ENCODE measurements around the gene ITCH. TPM values are rescaled to one million over a fixed set of nuclear protein-coding genes. Genes with fewer than 3 reads are reported as not detected.

The ITCH gene
- total and polyA plus RNA-seq, 2 experiments from 2014 or later = 22.1 to 61.2 TPM

DNA sequence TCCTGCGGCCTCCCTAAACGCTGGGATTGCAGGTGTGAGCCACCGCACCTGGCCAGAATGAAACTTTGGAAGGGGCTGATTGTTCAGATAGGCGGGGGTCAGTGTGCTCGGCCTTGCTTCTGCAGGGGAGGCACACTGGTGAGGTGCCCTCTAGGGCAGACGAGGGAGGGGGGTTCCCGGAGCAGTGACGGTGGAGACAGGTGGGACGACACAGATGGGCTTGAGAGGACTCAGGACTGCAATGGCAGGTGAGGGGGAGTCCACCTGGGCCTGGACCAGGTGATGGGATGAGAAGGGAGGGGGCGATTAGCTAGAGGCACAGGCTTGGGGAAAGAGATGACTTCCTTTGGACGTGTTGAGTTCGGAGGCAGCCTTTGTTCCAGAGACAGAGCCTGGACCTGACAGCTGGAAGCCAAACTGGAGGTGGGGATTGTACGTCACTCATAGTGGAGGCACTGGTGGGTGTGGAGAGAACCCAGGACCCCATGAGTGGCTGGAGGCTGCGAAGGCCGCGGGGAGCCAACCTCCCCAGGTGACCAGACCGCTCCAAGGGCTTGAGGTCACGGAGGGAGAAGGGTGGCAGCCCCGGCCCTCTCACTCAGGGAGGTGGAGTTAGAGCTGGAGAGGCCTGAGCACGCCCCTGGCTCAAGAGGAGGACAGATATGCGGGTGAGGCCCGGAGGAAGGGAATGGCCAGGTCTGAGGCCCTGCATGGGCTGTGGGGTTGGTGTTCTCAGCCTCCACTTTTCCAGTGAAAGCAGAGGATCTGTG, 185.0 kb downstream of the ITCH start:
- Histone ChIP-seq H3K9me3 (ENCODE audit: low read depth) (no peaks in the 10 kb centered on the region), H3K79me2 (no peaks in the 10 kb centered on the region), H3K27me3 (no peaks in the 10 kb centered on the region), H3K36me3 (replicated peaks; ENCODE audit: insufficient read depth, low read depth) (no peaks in the 10 kb centered on the region), H3K27ac (no peak overlapping the region), H3K4me3 (no peak overlapping the region), H4K20me1 (ENCODE audit: insufficient read depth, poor library complexity, severe bottlenecking) (no peaks in the 10 kb centered on the region), H3K9me2 (replicated peaks; ENCODE audit: insufficient read depth) (no peaks in the 10 kb centered on the region), H3K4me1 (ENCODE audit: insufficient read depth) (no peaks in the 10 kb centered on the region), H3K4me2 (no peak overlapping the region), H2AFZ (no peak overlapping the region)
- TF ChIP-seq, protein P1, sequence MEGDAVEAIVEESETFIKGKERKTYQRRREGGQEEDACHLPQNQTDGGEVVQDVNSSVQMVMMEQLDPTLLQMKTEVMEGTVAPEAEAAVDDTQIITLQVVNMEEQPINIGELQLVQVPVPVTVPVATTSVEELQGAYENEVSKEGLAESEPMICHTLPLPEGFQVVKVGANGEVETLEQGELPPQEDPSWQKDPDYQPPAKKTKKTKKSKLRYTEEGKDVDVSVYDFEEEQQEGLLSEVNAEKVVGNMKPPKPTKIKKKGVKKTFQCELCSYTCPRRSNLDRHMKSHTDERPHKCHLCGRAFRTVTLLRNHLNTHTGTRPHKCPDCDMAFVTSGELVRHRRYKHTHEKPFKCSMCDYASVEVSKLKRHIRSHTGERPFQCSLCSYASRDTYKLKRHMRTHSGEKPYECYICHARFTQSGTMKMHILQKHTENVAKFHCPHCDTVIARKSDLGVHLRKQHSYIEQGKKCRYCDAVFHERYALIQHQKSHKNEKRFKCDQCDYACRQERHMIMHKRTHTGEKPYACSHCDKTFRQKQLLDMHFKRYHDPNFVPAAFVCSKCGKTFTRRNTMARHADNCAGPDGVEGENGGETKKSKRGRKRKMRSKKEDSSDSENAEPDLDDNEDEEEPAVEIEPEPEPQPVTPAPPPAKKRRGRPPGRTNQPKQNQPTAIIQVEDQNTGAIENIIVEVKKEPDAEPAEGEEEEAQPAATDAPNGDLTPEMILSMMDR (IDR thresholded peaks at IDR 0.05; ENCODE audit: poor library complexity) = no peak
- no peak for TF ChIP-seq EZH2 (IDR thresholded peaks at IDR 0.05; ENCODE audit: borderline replicate concordance)
- TF ChIP-seq EZH2phosphoT487 (IDR thresholded peaks at IDR 0.05; ENCODE audit: low read depth, severe bottlenecking, unreplicated experiment) = no peak
- no peak for DNase-seq (ENCODE audit: low spot score)
- WGBS (ENCODE audit: low lambda C conversion rate, missing lambda C conversion rate) = 94% methylated on average over 22 of the region's 22 CpGs

DNA sequence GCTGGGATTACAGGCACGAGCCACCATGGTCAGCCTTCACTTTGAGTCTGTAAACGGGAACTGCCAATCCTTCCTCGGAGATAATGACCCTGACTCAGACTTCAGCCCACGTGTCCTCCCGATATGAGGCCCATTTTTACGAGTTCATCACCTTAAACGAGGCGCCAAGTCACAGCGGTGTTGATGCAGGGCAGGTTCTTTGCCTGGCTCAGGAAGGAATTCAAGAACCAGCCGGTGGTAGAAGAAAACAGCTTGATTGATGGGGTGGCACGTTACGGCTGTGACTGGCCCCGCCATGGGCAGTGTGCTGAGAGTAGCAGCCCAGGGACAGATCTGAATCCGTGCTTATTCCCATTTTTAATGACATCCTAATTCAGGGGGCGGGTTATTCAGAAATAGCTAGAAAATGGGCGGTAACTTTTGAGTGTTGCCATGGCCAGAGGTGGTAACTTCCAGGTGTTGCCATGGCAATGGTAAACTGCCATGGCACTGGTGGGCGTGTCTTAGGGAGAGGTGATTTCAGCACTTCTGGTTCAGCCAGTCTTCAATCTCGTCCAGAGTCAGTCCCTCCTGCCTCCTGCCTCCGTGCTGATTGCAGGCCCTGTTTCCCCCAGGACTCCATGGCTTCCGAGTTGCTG, 186.3 kb downstream of the ITCH start:
- no peak overlapping the region for H3K4me2 ChIP-seq
- no peaks in the 10 kb centered on the region for H3K9me2 ChIP-seq (replicated peaks; ENCODE audit: insufficient read depth)
- H3K4me1 ChIP-seq (ENCODE audit: insufficient read depth) = no peaks in the 10 kb centered on the region
- peak; percentile 62 for DNase-seq (ENCODE audit: low spot score)
- H3K9me3 ChIP-seq (ENCODE audit: low read depth) = no peaks in the 10 kb centered on the region
- H3K27me3 ChIP-seq = no peaks in the 10 kb centered on the region
- no peaks in the 10 kb centered on the region for H3K79me2 ChIP-seq
- TF ChIP-seq EZH2 (IDR thresholded peaks at IDR 0.05; ENCODE audit: borderline replicate concordance) (no peak), EZH2phosphoT487 (IDR thresholded peaks at IDR 0.05; ENCODE audit: low read depth, severe bottlenecking, unreplicated experiment) (no peak)
- TF ChIP-seq, protein P1 (IDR thresholded peaks at IDR 0.05; ENCODE audit: poor library complexity) = no peak
- H3K27ac ChIP-seq = no peak overlapping the region
- H2AFZ ChIP-seq = no peak overlapping the region
- no peaks in the 10 kb centered on the region for H3K36me3 ChIP-seq (replicated peaks; ENCODE audit: insufficient read depth, low read depth)
- no peaks in the 10 kb centered on the region for H4K20me1 ChIP-seq (ENCODE audit: insufficient read depth, poor library complexity, severe bottlenecking)
- no peak overlapping the region for H3K4me3 ChIP-seq
- WGBS (ENCODE audit: low lambda C conversion rate, missing lambda C conversion rate) = 40% methylated on average over 20 of the region's 20 CpGs

DNA sequence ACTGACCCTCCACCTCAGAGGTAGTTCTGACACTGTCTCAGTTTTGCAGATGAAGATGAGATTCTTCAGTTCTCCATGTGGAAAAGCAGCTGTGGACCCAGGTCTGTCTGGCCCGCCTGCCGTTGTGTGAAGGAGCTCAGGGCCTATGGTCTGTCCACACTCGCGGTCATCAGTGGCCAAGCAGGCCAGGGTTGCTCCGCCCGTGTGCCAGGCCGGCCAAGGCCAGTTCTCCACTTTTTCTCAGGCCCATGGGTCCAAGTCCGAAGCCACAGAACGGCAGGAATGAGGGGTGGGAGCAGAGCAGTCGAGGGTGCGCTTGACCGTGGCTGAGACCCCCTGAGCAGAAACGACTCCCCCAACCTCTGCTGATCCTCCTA, 186.8 kb downstream of the ITCH start:
- no peak overlapping the region for H3K27ac ChIP-seq
- DNase-seq (ENCODE audit: low spot score) = no peak
- 95% methylated on average over 13 of the region's 13 CpGs for WGBS (ENCODE audit: low lambda C conversion rate, missing lambda C conversion rate)
- H3K27me3 ChIP-seq = no peaks in the 10 kb centered on the region
- H3K4me1 ChIP-seq (ENCODE audit: insufficient read depth) = no peaks in the 10 kb centered on the region
- H3K9me3 ChIP-seq (ENCODE audit: low read depth) = no peaks in the 10 kb centered on the region
- H3K79me2 ChIP-seq = no peaks in the 10 kb centered on the region
- no peak overlapping the region for H2AFZ ChIP-seq
- no peak overlapping the region for H3K4me3 ChIP-seq
- no peaks in the 10 kb centered on the region for H3K9me2 ChIP-seq (replicated peaks; ENCODE audit: insufficient read depth)
- H3K4me2 ChIP-seq = no peak overlapping the region
- H3K36me3 ChIP-seq (replicated peaks; ENCODE audit: insufficient read depth, low read depth) = no peaks in the 10 kb centered on the region
- H4K20me1 ChIP-seq (ENCODE audit: insufficient read depth, poor library complexity, severe bottlenecking) = no peaks in the 10 kb centered on the region
- TF ChIP-seq EZH2 (IDR thresholded peaks at IDR 0.05; ENCODE audit: borderline replicate concordance) (no peak), EZH2phosphoT487 (IDR thresholded peaks at IDR 0.05; ENCODE audit: low read depth, severe bottlenecking, unreplicated experiment) (no peak)
- TF ChIP-seq, protein P1 (IDR thresholded peaks at IDR 0.05; ENCODE audit: poor library complexity) = no peak
